ENCODE results near the gene TSPAN16.

TSPAN16 gene

GRCh38 chr19:11296264-11296663 lies 304 bp downstream of the TSPAN16 start:
- Histone ChIP-seq H3K9me3 (ENCODE audit: control insufficient read depth, insufficient read depth, low read depth, low read length) (no peaks in the 10 kb centered on the region), H3K36me3 (ENCODE audit: control insufficient read depth in 2 of 2, insufficient read depth in 1 of 2, low read length in 2 of 2) (no peaks in the 10 kb centered on the region), H3K4me3 (ENCODE audit: low read depth, low read length) (no peak overlapping the region), H3K4me1 (ENCODE audit: control insufficient read depth, insufficient read depth, low read length) (no peaks in the 10 kb centered on the region; the same call in 1 of the 2 replicates), H3K27ac (ENCODE audit: extremely low read depth, low read depth, low read length) (0 out of 2 replicates have a peak overlapping the region, but pooled peaks have one; percentile 24)
- ChIA-PET CTCF (interaction anchor here (0.6 to 4.1 kb wide), 11 partner anchors 27 to 194 kb away, joined by 3 to 44 read pairs (median 3); partner anchors contain the start of genes CCDC159, ODAD3, PRKCSH and SWSAP1), POLR2A (interaction anchor here (0.7 kb wide), 1 partner anchor 94 kb away, joined by 3 read pairs; no protein-coding TSS in a partner anchor)
- TF ChIP-seq ZSCAN16 (tag by site-specific recombination; IDR thresholded peaks at IDR 0.05) (no peak), ZNF561 (tag by site-specific recombination; IDR thresholded peaks at IDR 0.05; ENCODE audit: borderline replicate concordance) (no peak), ZNF223 (tag by site-specific recombination; IDR thresholded peaks at IDR 0.05) (no peak), ZFP41 (tag by site-specific recombination; IDR thresholded peaks at IDR 0.05; ENCODE audit: borderline replicate concordance) (no peak), ZNF341 (tag by site-specific recombination; IDR thresholded peaks at IDR 0.05; ENCODE audit: low read depth) (peak; percentile 52)

GRCh38 chr19:11299946-11300810 lies 4.2 kb downstream of the TSPAN16 start:
- ChIA-PET CTCF (interaction anchor here (1.2 kb wide), 1 partner anchor 182 kb away, joined by 4 read pairs; no protein-coding TSS in a partner anchor), POLR2A (no interaction called here)
- Histone ChIP-seq H3K4me1 (ENCODE audit: control insufficient read depth, insufficient read depth, low read length) (no peaks in the 10 kb centered on the region), H3K36me3 (ENCODE audit: control insufficient read depth in 2 of 2, insufficient read depth in 1 of 2, low read length in 2 of 2) (no peaks in the 10 kb centered on the region), H3K27ac (ENCODE audit: extremely low read depth, low read depth, low read length) (no peak overlapping the region), H3K4me3 (ENCODE audit: low read depth, low read length) (no peak overlapping the region), H3K9me3 (ENCODE audit: control insufficient read depth, insufficient read depth, low read depth, low read length) (no peaks in the 10 kb centered on the region)
- TF ChIP-seq EGR2 (tag by site-specific recombination; IDR thresholded peaks at IDR 0.05; ENCODE audit: low read depth) (peak; percentile 33; the same call in 1 of the 2 replicates), ZNF239 (tag by site-specific recombination; IDR thresholded peaks at IDR 0.05) (no peak), ZNF37A (tag by site-specific recombination; IDR thresholded peaks at IDR 0.05) (peak; percentile 98)

- ChIA-PET POLR2A (no interaction called here), CTCF (interaction anchor here (0.7 kb wide), 1 partner anchor 1660 kb away, joined by 4 read pairs; no protein-coding TSS in a partner anchor)
- no peaks in the 10 kb centered on the region for H3K9me3 ChIP-seq (ENCODE audit: control insufficient read depth, insufficient read depth, low read depth, low read length)
Measured at GRCh38 chr19:11300811-11301120, 4.8 kb downstream of the TSPAN16 start.

GRCh38 chr19:11304936-11305335 lies 9.0 kb downstream of the TSPAN16 start:
- POLR2A ChIA-PET = no interaction called here
- CTCF ChIA-PET = interaction anchor here (1.0 to 2.8 kb wide), 2 partner anchors 11 to 17 kb away, joined by 4 to 8 read pairs; no protein-coding TSS in a partner anchor
- no peaks in the 10 kb centered on the region for H3K36me3 ChIP-seq (ENCODE audit: control insufficient read depth in 2 of 2, insufficient read depth in 1 of 2, low read length in 2 of 2)
- H3K4me1 ChIP-seq (ENCODE audit: control insufficient read depth, insufficient read depth, low read length) = no peaks in the 10 kb centered on the region
- H3K27ac ChIP-seq (ENCODE audit: extremely low read depth, low read depth, low read length) = no peak overlapping the region
- H3K9me3 ChIP-seq (ENCODE audit: control insufficient read depth, insufficient read depth, low read depth, low read length) = no peaks in the 10 kb centered on the region
- no peak for TF ChIP-seq ZNF248 (tag by site-specific recombination; IDR thresholded peaks at IDR 0.05)
- peak; percentile 71 for TF ChIP-seq ZNF664 (tag by site-specific recombination; IDR thresholded peaks at IDR 0.05)
- H3K4me3 ChIP-seq (ENCODE audit: low read depth, low read length) = no peak overlapping the region

More at GRCh38 chr19:11300811-11301120, 4.8 kb downstream of the TSPAN16 start:
- TF ChIP-seq ZNF350 (tag by site-specific recombination; IDR thresholded peaks at IDR 0.05) (no peak), SP7 (tag by site-specific recombination; IDR thresholded peaks at IDR 0.05) (no peak), ZNF660 (tag by site-specific recombination; IDR thresholded peaks at IDR 0.05) (no peak), ZNF692 (tag by site-specific recombination; IDR thresholded peaks at IDR 0.05) (no peak), ZNF112 (tag by site-specific recombination; IDR thresholded peaks at IDR 0.05) (no peak), PRDM1 (tag by site-specific recombination; IDR thresholded peaks at IDR 0.05) (no peak), ZNF184 (tag by site-specific recombination; IDR thresholded peaks at IDR 0.05) (no peak), ZNF555 (tag by site-specific recombination; conservative IDR thresholded peaks at IDR 0.05) (no peak), ZNF140 (tag by site-specific recombination; IDR thresholded peaks at IDR 0.05) (no peak), HOXC10 (CRISPR knock-in tag; IDR thresholded peaks at IDR 0.05) (no peak), YY2 (tag by site-specific recombination; IDR thresholded peaks at IDR 0.05) (no peak), ZXDB (tag by site-specific recombination; IDR thresholded peaks at IDR 0.05) (no peak), ZNF169 (tag by site-specific recombination; IDR thresholded peaks at IDR 0.05) (no peak), WT1 (tag by site-specific recombination; IDR thresholded peaks at IDR 0.05) (no peak), ZNF670 (tag by site-specific recombination; IDR thresholded peaks at IDR 0.05; ENCODE audit: low read depth) (no peak)
- H3K4me1 ChIP-seq (ENCODE audit: control insufficient read depth, insufficient read depth, low read length) = no peaks in the 10 kb centered on the region
- no peaks in the 10 kb centered on the region for H3K36me3 ChIP-seq (ENCODE audit: control insufficient read depth in 2 of 2, insufficient read depth in 1 of 2, low read length in 2 of 2)
- no peak overlapping the region for H3K27ac ChIP-seq (ENCODE audit: extremely low read depth, low read depth, low read length)
- no peak overlapping the region for H3K4me3 ChIP-seq (ENCODE audit: low read depth, low read length)
